Neural progenitor cell (in vitro differentiated cells): ENCODE results near the gene EHMT1. TPM values are rescaled to one million over a fixed set of nuclear protein-coding genes. Genes with fewer than 3 reads are reported as not detected.

ENCODE experiments used
- DNase-seq: peaks from one replicate; pipeline ENCODE4 v3.0.0-alpha.2; 2016; ENCODE audit warnings: low spot score
- H2AFZ ChIP-seq: fragments of 200-600 bp; sonication (generic); replicated peaks from 2 replicates; pipeline ENCODE4 v1.6.1; 2016; ENCODE audit warnings: antibody characterized with exemption
- H3F3A ChIP-seq: fragments of 200-600 bp; sonication (generic); 2 replicates; pipeline ENCODE4 v1.6.1; 2016; ENCODE audit warnings: antibody characterized with exemption, low read depth
- H3K27ac ChIP-seq: fragments of 200-600 bp; sonication (generic); 2 replicates; pipeline ENCODE4 v1.5.1; 2016; ENCODE audit warnings: mild to moderate bottlenecking
- H3K27me3 ChIP-seq: fragments of 200-600 bp; sonication (generic); 2 replicates; pipeline ENCODE4 v1.6.1; 2016; ENCODE audit warnings: mild to moderate bottlenecking, moderate library complexity
- H3K36me3 ChIP-seq: fragments of 200-600 bp; sonication (generic); 2 replicates; pipeline ENCODE4 v1.5.1; 2016
- H3K4me1 ChIP-seq: fragments of 200-600 bp; sonication (generic); 2 replicates; pipeline ENCODE4 v1.6.1; 2016; ENCODE audit warnings: mixed run types
- H3K4me2 ChIP-seq: fragments of 200-600 bp; sonication (generic); 2 replicates; pipeline ENCODE4 v1.6.1; 2016
- H3K4me3 ChIP-seq: fragments of 200-600 bp; sonication (generic); 2 replicates; pipeline ENCODE4 v1.5.1; 2016
- H3K79me2 ChIP-seq: fragments of 200-600 bp; sonication (generic); 2 replicates; pipeline ENCODE4 v1.6.1; 2016; ENCODE audit warnings: low read depth
- H3K9ac ChIP-seq: fragments of 200-600 bp; sonication (generic); 2 replicates; pipeline ENCODE4 v1.6.1; 2016
- H3K9me3 ChIP-seq: fragments of 200-600 bp; sonication (generic); 2 replicates; pipeline ENCODE4 v1.5.1; 2016; ENCODE audit warnings: low read depth
- H4K20me1 ChIP-seq: fragments of 200-600 bp; sonication (generic); 2 replicates; pipeline ENCODE4 v1.6.1; 2016; ENCODE audit warnings: low read depth
- H3K27ac Mint-ChIP-seq: 3 replicates; pipeline ENCODE4 v1.8.0; 2021; ENCODE audit warnings: mixed read lengths
- H3K27me3 Mint-ChIP-seq: 2 replicates; pipeline ENCODE4 v1.8.0; 2022; ENCODE audit warnings: low read depth, mild to moderate bottlenecking, inconsistent platforms, moderate library complexity, mixed read lengths; ENCODE audit not compliant: insufficient read depth
- H3K36me3 Mint-ChIP-seq: 3 replicates; pipeline ENCODE4 v1.8.0; 2021; ENCODE audit warnings: mixed read lengths
- H3K4me1 Mint-ChIP-seq: 3 replicates; pipeline ENCODE4 v1.8.0; 2021; ENCODE audit warnings: mixed read lengths
- H3K4me3 Mint-ChIP-seq: 3 replicates; pipeline ENCODE4 v1.8.0; 2021; ENCODE audit warnings: mild to moderate bottlenecking, moderate library complexity, mixed read lengths
- H3K9me3 Mint-ChIP-seq: 3 replicates; pipeline ENCODE4 v1.8.0; 2020; ENCODE audit warnings: mixed read lengths
- CTCF ChIP-seq: fragments of 200-600 bp; sonication (generic); IDR thresholded peaks from 2 replicates; pipeline ENCODE4 v1.5.1; 2017; ENCODE audit warnings: antibody characterized with exemption, mild to moderate bottlenecking
- EZH2phosphoT487 ChIP-seq: fragments of 200-600 bp; sonication (generic); IDR thresholded peaks from 2 replicates; pipeline ENCODE4 v1.6.1; 2017; ENCODE audit warnings: antibody characterized with exemption
- total RNA-seq: library from RNA; depleted of rRNA; stranded (reverse); fragments of >200 nt; gene quantifications from 2 replicates; pipeline ENCODE4 v1.2.3, GENCODE V29; 2015; ENCODE audit warnings: low replicate concordance

EHMT1 gene
- total RNA-seq, 1 donor from 2014 or later = 47.8 TPM

- Mint-ChIP-seq H3K36me3 (peaks cover 10% of the 10 kb centered on the region), H3K27me3 (peaks cover 3% of the 10 kb centered on the region), H3K9me3 (peaks cover 2% of the 10 kb centered on the region), H3K4me1 (peaks cover 2% of the 10 kb centered on the region), H3K4me3 (no peak overlapping the region), H3K27ac (no peak overlapping the region)
- H3K9me3 ChIP-seq = no peaks in the 10 kb centered on the region
- H3K27ac ChIP-seq = no peak overlapping the region
- no peaks in the 10 kb centered on the region for H3K36me3 ChIP-seq
- H3K9ac ChIP-seq = no peak overlapping the region
- H3K79me2 ChIP-seq = no peaks in the 10 kb centered on the region
- TF ChIP-seq EZH2phosphoT487 (no peak), CTCF (peak; percentile 24)
- no peaks in the 10 kb centered on the region for H3K27me3 ChIP-seq
- H3K4me3 ChIP-seq = no peak overlapping the region
- H2AFZ ChIP-seq = no peak overlapping the region
- no peaks in the 10 kb centered on the region for H3K4me1 ChIP-seq
- peak; percentile 27 for DNase-seq
- H4K20me1 ChIP-seq = no peaks in the 10 kb centered on the region
- H3F3A ChIP-seq = no peaks in the 10 kb centered on the region
- no peak overlapping the region for H3K4me2 ChIP-seq
Measured at GRCh38 chr9:137836831-137837241, 218.0 kb downstream of the EHMT1 start.

DNA sequence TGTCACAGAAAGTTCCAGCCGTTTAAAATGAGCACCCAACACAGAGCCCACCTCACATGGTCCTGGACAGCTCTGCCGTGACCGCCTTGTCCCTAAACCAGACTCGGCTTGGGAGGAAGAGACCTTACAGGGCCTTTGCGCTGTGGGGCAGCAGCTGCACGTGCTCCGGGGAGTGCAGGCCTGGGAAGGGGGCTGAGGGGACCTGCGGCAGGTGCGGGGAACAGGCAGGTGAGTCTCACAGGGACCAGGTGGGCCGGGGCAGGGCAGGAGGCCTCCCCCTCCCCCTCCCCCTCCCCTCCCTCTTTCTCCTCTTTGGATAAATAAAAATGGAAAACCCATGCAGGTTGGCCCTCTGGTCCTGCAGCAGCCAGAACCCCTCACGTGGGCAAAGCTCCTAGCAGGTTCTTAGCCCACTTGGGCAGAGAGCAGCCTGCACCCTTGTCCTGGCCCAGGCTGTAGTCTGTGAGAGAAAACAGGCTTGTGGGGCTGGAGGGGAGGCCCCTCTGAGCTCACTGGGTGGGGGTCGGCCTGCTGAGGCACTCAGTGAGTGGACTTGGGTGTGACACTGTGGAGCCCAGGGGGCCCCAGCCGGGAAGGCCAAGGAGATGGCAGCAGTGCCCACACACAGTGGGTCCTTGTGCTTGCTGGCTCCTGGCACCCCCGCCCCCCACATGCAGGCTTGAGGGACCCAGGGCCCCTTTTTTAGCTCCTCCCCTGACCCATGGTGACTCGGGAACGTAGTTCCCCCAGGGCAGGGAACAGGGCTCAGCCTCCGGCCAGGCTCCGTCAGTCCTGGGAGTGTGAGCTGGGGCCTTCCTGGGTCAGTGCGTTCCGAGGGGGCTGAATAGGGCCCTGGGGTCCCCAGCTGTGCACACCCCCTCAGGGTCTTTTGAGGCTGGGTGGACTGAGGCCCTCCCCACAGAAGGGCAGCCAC, 218.8 kb downstream of the EHMT1 start:
- H3K79me2 ChIP-seq = no peaks in the 10 kb centered on the region
- no peaks in the 10 kb centered on the region for H3K9me3 ChIP-seq
- no peaks in the 10 kb centered on the region for H3K27me3 ChIP-seq
- Mint-ChIP-seq H3K9me3 (peaks cover 2% of the 10 kb centered on the region), H3K4me3 (no peak overlapping the region), H3K27ac (no peak overlapping the region), H3K36me3 (peaks cover 10% of the 10 kb centered on the region), H3K4me1 (peaks cover 2% of the 10 kb centered on the region), H3K27me3 (peaks cover 2% of the 10 kb centered on the region)
- TF ChIP-seq CTCF = no peak
- TF ChIP-seq EZH2phosphoT487 = no peak
- H3K4me3 ChIP-seq = no peak overlapping the region
- no peak overlapping the region for H3K27ac ChIP-seq
- DNase-seq = no peak
- H2AFZ ChIP-seq = no peak overlapping the region
- no peaks in the 10 kb centered on the region for H3F3A ChIP-seq
- H4K20me1 ChIP-seq = no peaks in the 10 kb centered on the region
- H3K36me3 ChIP-seq = no peaks in the 10 kb centered on the region
- no peaks in the 10 kb centered on the region for H3K4me1 ChIP-seq
- no peak overlapping the region for H3K9ac ChIP-seq
- H3K4me2 ChIP-seq = no peak overlapping the region

GRCh38 chr9:137838576-137838975, 219.8 kb downstream of the EHMT1 start:
- peaks cover 10% of the 10 kb centered on the region for H3K36me3 Mint-ChIP-seq

More at GRCh38 chr9:137838576-137838975, 219.8 kb downstream of the EHMT1 start:
- H3K27me3 ChIP-seq = no peaks in the 10 kb centered on the region
- TF ChIP-seq CTCF (no peak), EZH2phosphoT487 (no peak)
- no peak overlapping the region for H3K4me3 ChIP-seq
- H3K4me2 ChIP-seq = no peak overlapping the region
- no peaks in the 10 kb centered on the region for H3K9me3 ChIP-seq
- no peak for DNase-seq
- Mint-ChIP-seq H3K9me3 (peaks cover 4% of the 10 kb centered on the region), H3K27me3 (peaks cover 3% of the 10 kb centered on the region), H3K4me3 (no peak overlapping the region), H3K27ac (no peak overlapping the region), H3K4me1 (peaks cover 2% of the 10 kb centered on the region)
- no peak overlapping the region for H2AFZ ChIP-seq
- H3K4me1 ChIP-seq = no peaks in the 10 kb centered on the region
- no peak overlapping the region for H3K9ac ChIP-seq
- H3K36me3 ChIP-seq = no peaks in the 10 kb centered on the region
- no peaks in the 10 kb centered on the region for H3K79me2 ChIP-seq
- H3K27ac ChIP-seq = no peak overlapping the region
- no peaks in the 10 kb centered on the region for H4K20me1 ChIP-seq
- H3F3A ChIP-seq = no peaks in the 10 kb centered on the region
